BJ (cell line): ENCODE data around the gene PRKAR1B. TPM values are rescaled to one million over a fixed set of nuclear protein-coding genes. Genes with fewer than 3 reads are reported as not detected.

Experiments used
- CTCF ChIA-PET: fragments of 350-600 bp; formaldehyde crosslinking; extraction: SDS; loops from one replicate; lab custom pipeline; 2021; ENCODE audit warnings: antibody characterized with exemption, inconsistent platforms; lab: Yijun Ruan, JAX
- POLR2A ChIA-PET: fragments of 300-600 bp; sonication (Branson Sonifier 250); formaldehyde crosslinking; extraction: SDS; loops from one replicate; lab custom pipeline; 2021; ENCODE audit warnings: antibody characterized with exemption; lab: Charles Lee
- DNase-seq: peaks from one replicate; pipeline ENCODE4 v3.0.0-alpha.2; 2011; ENCODE audit warnings: low read depth
- H3K27me3 ChIP-seq: 2 replicates; pipeline ENCODE4 v1.6.0; 2011; ENCODE audit warnings: low read length; ENCODE audit not compliant: control insufficient read depth, insufficient read depth
- H3K36me3 ChIP-seq: 2 replicates; pipeline ENCODE4 v1.5.1; 2011; ENCODE audit warnings: low read length; ENCODE audit not compliant: control insufficient read depth, insufficient read depth
- H3K4me3 ChIP-seq: 2 replicates; pipeline ENCODE4 v1.5.1; 2011; ENCODE audit warnings: low read depth, mild to moderate bottlenecking, control low read depth, low read length
- CTCF ChIP-seq: IDR thresholded peaks from 2 replicates; pipeline ENCODE4 v1.5.1; 2011; ENCODE audit warnings: low read depth, mild to moderate bottlenecking, control low read depth, inconsistent platforms, low read length, moderate library complexity; ENCODE audit not compliant: insufficient read depth
- polyA plus RNA-seq: library from polyadenylated mRNA; depleted of rRNA; stranded (reverse); fragments of >200 nt; gene quantifications from 2 replicates; pipeline ENCODE4 v1.2.3, GENCODE V29; 2011

PRKAR1B gene
- polyA plus RNA-seq, 1 experiment: 7.4 TPM

- CTCF ChIA-PET: interaction anchor here (1.3 to 3.3 kb wide), 2 partner anchors 10 to 431 kb away, joined by 3 to 12 read pairs; no protein-coding TSS in a partner anchor
Observed at GRCh38 chr7:763762-764161, 36.7 kb upstream of the PRKAR1B start.

GRCh38 chr7:762885-763284, 35.8 kb upstream of the PRKAR1B start:
- CTCF ChIA-PET: interaction anchor here (3.3 kb wide), 1 partner anchor 11 kb away, joined by 12 read pairs; no protein-coding TSS in a partner anchor
- Histone ChIP-seq H3K4me3 (no peak overlapping the region), H3K36me3 (peaks cover 19% of the 10 kb centered on the region), H3K27me3 (no peaks in the 10 kb centered on the region)
- POLR2A ChIA-PET: no interaction called here
- no peak for TF ChIP-seq CTCF
- DNase-seq: no peak

More at GRCh38 chr7:763762-764161, 36.7 kb upstream of the PRKAR1B start:
- H3K36me3 ChIP-seq: peaks cover 15% of the 10 kb centered on the region
- no peaks in the 10 kb centered on the region for H3K27me3 ChIP-seq
- POLR2A ChIA-PET: no interaction called here
- H3K4me3 ChIP-seq: no peak overlapping the region
- no peak for TF ChIP-seq CTCF
- DNase-seq: no peak

- no peak for DNase-seq
- no peak for TF ChIP-seq CTCF
- H3K4me3 ChIP-seq: no peak overlapping the region
- ChIA-PET POLR2A (no interaction called here), CTCF (no interaction called here)
- no peaks in the 10 kb centered on the region for H3K27me3 ChIP-seq
- H3K36me3 ChIP-seq: peaks cover 26% of the 10 kb centered on the region
Observed at GRCh38 chr7:761631-762030, 34.5 kb upstream of the PRKAR1B start.

- Histone ChIP-seq H3K4me3 (no peak overlapping the region), H3K27me3 (no peaks in the 10 kb centered on the region), H3K36me3 (peaks cover 26% of the 10 kb centered on the region)
- ChIA-PET POLR2A (no interaction called here), CTCF (interaction anchor here (1.0 kb wide), 1 partner anchor 14 kb away, joined by 3 read pairs; no protein-coding TSS in a partner anchor)
- TF ChIP-seq CTCF: no peak
- no peak for DNase-seq
Observed at GRCh38 chr7:761101-761500, 34.0 kb upstream of the PRKAR1B start.

GRCh38 chr7:760006-760405, 32.9 kb upstream of the PRKAR1B start:
- no peaks in the 10 kb centered on the region for H3K27me3 ChIP-seq
- no peak overlapping the region for H3K4me3 ChIP-seq
- peaks cover 26% of the 10 kb centered on the region for H3K36me3 ChIP-seq
- TF ChIP-seq CTCF: no peak
- no peak for DNase-seq
- ChIA-PET CTCF (interaction anchor here (0.7 kb wide), 1 partner anchor 92 kb away, joined by 3 read pairs; no protein-coding TSS in a partner anchor), POLR2A (interaction anchor here (0.6 kb wide), 1 partner anchor 11 kb away, joined by 8 read pairs; no protein-coding TSS in a partner anchor)
